Testis (tissue), 2 donors: Measurements from ENCODE around the gene OSGEP.

Experiments used
- POLR2A ChIP-seq: fragments of 450-650 bp; IDR thresholded peaks from one replicate; pipeline ENCODE4 v1.6.1; 2017; ENCODE audit warnings: antibody characterized with exemption, mild to moderate bottlenecking, moderate library complexity
- TF ChIP-seq, protein P1 (sequence below), 3 experiments: fragments of 450-650 bp in 2 of 3; fragments of 200-600 bp in 1 of 3; sonication (generic) in 1 of 3; IDR thresholded peaks; one replicate each; pipeline ENCODE4 v1.5.1; 2016 to 2019; ENCODE audit warnings: antibody characterized with exemption in 3 of 3, mild to moderate bottlenecking in 2 of 3, moderate library complexity in 1 of 3

- TF ChIP-seq, protein P1, sequence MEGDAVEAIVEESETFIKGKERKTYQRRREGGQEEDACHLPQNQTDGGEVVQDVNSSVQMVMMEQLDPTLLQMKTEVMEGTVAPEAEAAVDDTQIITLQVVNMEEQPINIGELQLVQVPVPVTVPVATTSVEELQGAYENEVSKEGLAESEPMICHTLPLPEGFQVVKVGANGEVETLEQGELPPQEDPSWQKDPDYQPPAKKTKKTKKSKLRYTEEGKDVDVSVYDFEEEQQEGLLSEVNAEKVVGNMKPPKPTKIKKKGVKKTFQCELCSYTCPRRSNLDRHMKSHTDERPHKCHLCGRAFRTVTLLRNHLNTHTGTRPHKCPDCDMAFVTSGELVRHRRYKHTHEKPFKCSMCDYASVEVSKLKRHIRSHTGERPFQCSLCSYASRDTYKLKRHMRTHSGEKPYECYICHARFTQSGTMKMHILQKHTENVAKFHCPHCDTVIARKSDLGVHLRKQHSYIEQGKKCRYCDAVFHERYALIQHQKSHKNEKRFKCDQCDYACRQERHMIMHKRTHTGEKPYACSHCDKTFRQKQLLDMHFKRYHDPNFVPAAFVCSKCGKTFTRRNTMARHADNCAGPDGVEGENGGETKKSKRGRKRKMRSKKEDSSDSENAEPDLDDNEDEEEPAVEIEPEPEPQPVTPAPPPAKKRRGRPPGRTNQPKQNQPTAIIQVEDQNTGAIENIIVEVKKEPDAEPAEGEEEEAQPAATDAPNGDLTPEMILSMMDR (IDR thresholded peaks at IDR 0.05), result no peak
- no peak for TF ChIP-seq POLR2A
These were observed 57.1 kb downstream of the OSGEP start for GRCh38 chr14:20397511-20397910.
